ENCODE results near the gene ZSWIM7. TPM values are rescaled to one million over a fixed set of nuclear protein-coding genes. Genes with fewer than 3 reads are reported as not detected.
"Not testable (repeated sequence)": the region's sequence is repeated elsewhere in the genome, so short reads cannot be mapped to it uniquely, and the experiment has no call there.

Gene ZSWIM7
- total RNA-seq, 2 experiments from 2014 or later: 10.2 to 13.3 TPM

GRCh38 chr17:15943971-15944758 lies 55.3 kb downstream of the ZSWIM7 start:
- CTCF ChIA-PET: interaction anchor here (1.1 to 1.8 kb wide), 2 partner anchors 14 to 53 kb away, joined by 5 read pairs; no protein-coding TSS in a partner anchor

GRCh38 chr17:15942207-15942833 lies 57.2 kb downstream of the ZSWIM7 start:
- POLR2A ChIA-PET: no interaction called here
- CTCF ChIA-PET: no interaction called here

More at GRCh38 chr17:15943971-15944758, 55.3 kb downstream of the ZSWIM7 start:
- POLR2A ChIA-PET: interaction anchor here (0.6 to 0.8 kb wide), 2 partner anchors 14 to 15 kb away, joined by 3 read pairs; no protein-coding TSS in a partner anchor

GRCh38 chr17:15941781-15942180 lies 57.7 kb downstream of the ZSWIM7 start:
- ChIA-PET CTCF (interaction anchor here (0.7 kb wide), 1 partner anchor 56 kb away, joined by 4 read pairs; no protein-coding TSS in a partner anchor), POLR2A (no interaction called here)

GRCh38 chr17:15936481-15936880 lies 63.0 kb downstream of the ZSWIM7 start:
- POLR2A ChIA-PET: not testable (repeated sequence)
- CTCF ChIA-PET: interaction anchor here (0.6 kb wide), 1 partner anchor 56 kb away, joined by 3 read pairs; no protein-coding TSS in a partner anchor

GRCh38 chr17:15935891-15936290 lies 63.6 kb downstream of the ZSWIM7 start:
- ChIA-PET POLR2A (no interaction called here), CTCF (interaction anchor here (0.6 kb wide), 1 partner anchor 1974 kb away, joined by 4 read pairs; no protein-coding TSS in a partner anchor)

- POLR2A ChIA-PET: no interaction called here
- CTCF ChIA-PET: no interaction called here
Observed at GRCh38 chr17:15934866-15935265, 64.6 kb downstream of the ZSWIM7 start.

- CTCF ChIA-PET: no interaction called here
- POLR2A ChIA-PET: interaction anchor here (0.6 kb wide), 1 partner anchor 257 kb away, joined by 3 read pairs; no protein-coding TSS in a partner anchor
Observed at GRCh38 chr17:15931394-15931793, 68.1 kb downstream of the ZSWIM7 start.

- ChIA-PET CTCF (interaction anchor here (1.4 kb wide), 1 partner anchor 15 kb away, joined by 5 read pairs; the partner anchor contains the start of gene ADORA2B), POLR2A (no interaction called here)
Observed at GRCh38 chr17:15930426-15930825, 69.1 kb downstream of the ZSWIM7 start.

- ChIA-PET POLR2A (no interaction called here), CTCF (interaction anchor here (1.4 kb wide), 1 partner anchor 15 kb away, joined by 5 read pairs; the partner anchor contains the start of gene ADORA2B)
Observed at GRCh38 chr17:15929941-15930340, 69.6 kb downstream of the ZSWIM7 start.

GRCh38 chr17:15928286-15928785 lies 71.2 kb downstream of the ZSWIM7 start:
- CTCF ChIA-PET: no interaction called here
- POLR2A ChIA-PET: no interaction called here

Other genes with a start within 250 kb of the ZSWIM7 start
- 1 to 10 TPM; 2.1 to 2.6 TPM for gene ADORA2B, start 54.6 kb downstream of the ZSWIM7 start, total RNA-seq
- 10 to 100 TPM; 36.8 to 38.7 TPM for gene TTC19, start 120 bp upstream of the ZSWIM7 start, total RNA-seq
- gene NCOR1, start 215.8 kb upstream of the ZSWIM7 start, total RNA-seq: 100 to 1,000 TPM; 137 to 147 TPM
- gene PIGL, start 217.5 kb upstream of the ZSWIM7 start, total RNA-seq: 10 to 100 TPM; 31.8 to 32.6 TPM

All from activated CD8-positive, alpha-beta memory T cell treated with anti-CD3 and anti-CD28 coated beads for 36 hours (primary cell).